ENCODE results near the gene NUDT16L1.
"Not testable (repeated sequence)": the region's sequence is repeated elsewhere in the genome, so short reads cannot be mapped to it uniquely, and the experiment has no call there.

The NUDT16L1 gene

GRCh38 chr16:4713663-4714501 lies 20.5 kb downstream of the NUDT16L1 start:
- DNase-seq (ENCODE audit: low read depth in 2 of 2): no peak

GRCh38 chr16:4714996-4715395 lies 21.6 kb downstream of the NUDT16L1 start:
- no peak for DNase-seq (ENCODE audit: low read depth in 2 of 2)

- no peak for DNase-seq (ENCODE audit: low read depth in 2 of 2)
Measured at GRCh38 chr16:4718466-4718865, 25.1 kb downstream of the NUDT16L1 start.

- DNase-seq (ENCODE audit: low read depth in 2 of 2): no peak
Measured at GRCh38 chr16:4723071-4723767, 29.9 kb downstream of the NUDT16L1 start.

GRCh38 chr16:4724661-4725270 lies 31.4 kb downstream of the NUDT16L1 start:
- no peak for DNase-seq (ENCODE audit: low read depth in 2 of 2)

- DNase-seq (ENCODE audit: low read depth in 2 of 2): no peak
Measured at GRCh38 chr16:4726616-4727015, 33.3 kb downstream of the NUDT16L1 start.

GRCh38 chr16:4728676-4729075 lies 35.3 kb downstream of the NUDT16L1 start:
- no peak for DNase-seq (ENCODE audit: low read depth in 2 of 2)

- DNase-seq (ENCODE audit: low read depth in 2 of 2): no peak
Measured at GRCh38 chr16:4729876-4730275, 36.5 kb downstream of the NUDT16L1 start.

GRCh38 chr16:4733211-4733742 lies 39.9 kb downstream of the NUDT16L1 start:
- no peak for DNase-seq (ENCODE audit: low read depth in 2 of 2)

- DNase-seq (ENCODE audit: low read depth in 2 of 2): peak in 1 of 2 donors; percentile 15
Measured at GRCh38 chr16:4733747-4734062, 40.3 kb downstream of the NUDT16L1 start.

GRCh38 chr16:4734063-4734729 lies 40.8 kb downstream of the NUDT16L1 start, which contains the start of the genes ANKS3 and DNAAF8:
ANKS3 (minus strand) TSS chr16:4734271; CDS start chr16:4730149, 4,122 bp downstream.
DNAAF8 (plus strand) TSS chr16:4734537; CDS start chr16:4736515, 1,978 bp downstream.
- peak; percentile 71 to 76 for DNase-seq (ENCODE audit: low read depth in 2 of 2)

- peak; percentile 93 to 95 for DNase-seq (ENCODE audit: low read depth in 2 of 2)
Measured at GRCh38 chr16:4734730-4735535, 41.6 kb downstream of the NUDT16L1 start.

- DNase-seq (ENCODE audit: low read depth in 2 of 2): no peak
Measured at GRCh38 chr16:4736546-4736945, 43.2 kb downstream of the NUDT16L1 start.

- no peak for DNase-seq (ENCODE audit: low read depth in 2 of 2)
Measured at GRCh38 chr16:4737545-4737944, 44.2 kb downstream of the NUDT16L1 start.

GRCh38 chr16:4738370-4738769 lies 45.0 kb downstream of the NUDT16L1 start:
- not testable (repeated sequence) for DNase-seq (ENCODE audit: low read depth in 2 of 2)

GRCh38 chr16:4743226-4743878 lies 50.0 kb downstream of the NUDT16L1 start:
- DNase-seq (ENCODE audit: low read depth in 2 of 2): no peak

GRCh38 chr16:4744555-4745273 lies 51.4 kb downstream of the NUDT16L1 start:
- DNase-seq (ENCODE audit: low read depth in 2 of 2): no peak

GRCh38 chr16:4745274-4745569 lies 51.9 kb downstream of the NUDT16L1 start:
- DNase-seq (ENCODE audit: low read depth in 2 of 2): no peak
